WTC11 (cell line): Measurements from ENCODE around the gene SFT2D1. TPM values are rescaled to one million over a fixed set of nuclear protein-coding genes. Genes with fewer than 3 reads are reported as not detected.
A peak's percentile ranks its signal among the peaks of the same experiment; 100 is the strongest.

Source experiments
- ATAC-seq: fragments of 200-7000 bp; cut with Tn5 transposase; 2 replicates; pipeline ENCODE4 v1.10.0; 2021; ENCODE audit warnings: mild to moderate bottlenecking, moderate library complexity
- CTCF ChIA-PET: fragments of 300-600 bp; sonication (Branson Sonifier 250); formaldehyde crosslinking; loops from one replicate; lab custom pipeline; 2021; ENCODE audit warnings: antibody characterized with exemption; lab: Charles Lee
- POLR2A ChIA-PET: fragments of 350-600 bp; sonication (Branson Sonifier 250); formaldehyde crosslinking; loops from one replicate; lab custom pipeline; 2021; ENCODE audit warnings: antibody characterized with exemption; lab: Charles Lee
- DNase-seq: peaks from one replicate; pipeline ENCODE4 v3.0.0; 2021; ENCODE audit warnings: low spot score
- H3K27ac Mint-ChIP-seq: 2 replicates; pipeline ENCODE4 v1.8.0; 2021; ENCODE audit warnings: mixed read lengths
- H3K27me3 Mint-ChIP-seq: 2 replicates; pipeline ENCODE4 v1.8.0; 2021; ENCODE audit warnings: low read depth, mild to moderate bottlenecking, moderate library complexity, mixed read lengths
- H3K36me3 Mint-ChIP-seq: 2 replicates; pipeline ENCODE4 v1.8.0; 2021; ENCODE audit warnings: mixed read lengths
- H3K4me1 Mint-ChIP-seq: 2 replicates; pipeline ENCODE4 v1.8.0; 2022; ENCODE audit warnings: mixed read lengths
- H3K4me3 Mint-ChIP-seq: 2 replicates; pipeline ENCODE4 v1.8.0; 2021; ENCODE audit warnings: mild to moderate bottlenecking, moderate library complexity, mixed read lengths
- H3K9me3 Mint-ChIP-seq: 2 replicates; pipeline ENCODE4 v1.8.0; 2021; ENCODE audit warnings: mixed read lengths
- ETV6 ChIP-seq: sonication (generic); formaldehyde crosslinking; IDR thresholded peaks from 2 replicates; pipeline ENCODE4 v1.8.1; 2022; ENCODE audit warnings: mild to moderate bottlenecking, missing genetic modification reagents
- FOXK1 ChIP-seq: sonication (generic); formaldehyde crosslinking; IDR thresholded peaks from 2 replicates; pipeline ENCODE4 v1.8.0; 2022; ENCODE audit warnings: mild to moderate bottlenecking, moderate library complexity, missing genetic modification reagents
- JUN ChIP-seq: sonication (generic); formaldehyde crosslinking; IDR thresholded peaks from 2 replicates; pipeline ENCODE4 v1.8.0; 2023; ENCODE audit warnings: mild to moderate bottlenecking, missing genetic modification reagents
- NFE2L1 ChIP-seq: sonication (generic); formaldehyde crosslinking; IDR thresholded peaks from 2 replicates; pipeline ENCODE4 v1.8.1; 2023; ENCODE audit warnings: missing genetic modification reagents
- RELA ChIP-seq: sonication (generic); formaldehyde crosslinking; IDR thresholded peaks from 2 replicates; pipeline ENCODE4 v1.8.1; 2022; ENCODE audit warnings: missing genetic modification reagents, mild to moderate bottlenecking, borderline replicate concordance
- TCF7 ChIP-seq: sonication (generic); formaldehyde crosslinking; IDR thresholded peaks from 2 replicates; pipeline ENCODE4 v1.8.0; 2022; ENCODE audit warnings: mild to moderate bottlenecking, low read depth, missing genetic modification reagents, moderate library complexity
- total RNA-seq: library from RNA; stranded (reverse); gene quantifications from 3 replicates; pipeline ENCODE4 v1.2.3, GENCODE V29; 2021
- TF ChIP-seq, protein P1 (sequence below): sonication (generic); formaldehyde crosslinking; IDR thresholded peaks from 2 replicates; pipeline ENCODE4 v1.8.1; 2023; ENCODE audit warnings: mild to moderate bottlenecking, missing genetic modification reagents
- TF ChIP-seq, protein P2 (sequence below): sonication (generic); formaldehyde crosslinking; IDR thresholded peaks from 2 replicates; pipeline ENCODE4 v1.8.1; 2023; ENCODE audit warnings: mild to moderate bottlenecking, missing genetic modification reagents, moderate library complexity
- TF ChIP-seq, protein P3 (sequence below): fragments of 250-450 bp; sonication (Bioruptor Pico); IDR thresholded peaks from 2 replicates; pipeline ENCODE4 v1.9.0; 2021; ENCODE audit warnings: mild to moderate bottlenecking, borderline replicate concordance
- TF ChIP-seq, protein P4 (sequence below): sonication (generic); formaldehyde crosslinking; IDR thresholded peaks from 2 replicates; pipeline ENCODE4 v1.8.0; 2023; ENCODE audit warnings: missing genetic modification reagents, mild to moderate bottlenecking, borderline replicate concordance
- TF ChIP-seq, protein P5 (sequence below): sonication (generic); formaldehyde crosslinking; IDR thresholded peaks from 2 replicates; pipeline ENCODE4 v1.8.1; 2023; ENCODE audit warnings: mild to moderate bottlenecking, moderate library complexity, missing genetic modification reagents
- TF ChIP-seq, protein P6 (sequence below): fragments of 250-450 bp; sonication (Bioruptor Pico); IDR thresholded peaks from 2 replicates; pipeline ENCODE4 v2.1.2; 2022; ENCODE audit warnings: mild to moderate bottlenecking, moderate library complexity

Gene SFT2D1
- total RNA-seq, 1 experiment from 2014 or later, result 53.1 TPM

DNA sequence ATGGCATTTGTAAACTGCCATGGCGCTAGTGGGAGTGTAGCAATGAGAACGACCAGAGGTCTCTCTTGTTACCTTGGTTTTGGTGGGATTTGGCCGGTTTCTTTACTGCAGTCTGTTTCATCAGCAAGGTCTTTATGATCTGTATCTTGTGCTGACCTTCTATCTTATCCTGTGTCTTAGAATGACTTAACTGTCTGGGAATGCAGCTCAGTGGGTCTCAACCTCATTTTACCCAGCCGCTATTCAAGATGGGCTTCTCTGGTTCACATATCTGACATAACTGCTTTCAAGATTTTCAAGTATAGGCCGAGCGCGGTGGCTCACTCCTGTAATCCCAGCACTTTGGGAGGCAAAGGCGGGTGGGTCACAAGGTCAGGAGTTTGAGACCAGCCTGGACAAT lies 1.9 kb upstream of the SFT2D1 start:
- DNase-seq (no peak), ATAC-seq (no peak)
- Mint-ChIP-seq H3K4me1 (peaks cover 15% of the 10 kb centered on the region), H3K9me3 (peaks cover 14% of the 10 kb centered on the region), H3K27ac (no peak overlapping the region), H3K27me3 (peaks cover 3% of the 10 kb centered on the region), H3K36me3 (peaks cover 6% of the 10 kb centered on the region), H3K4me3 (peak overlapping the region; percentile 20; the same call in 1 of the 2 replicates)
- ChIA-PET POLR2A (no interaction called here), CTCF (interaction anchor here (1.2 kb wide), 1 partner anchor 37 kb away, joined by 4 read pairs; no protein-coding TSS in a partner anchor)
- TF ChIP-seq, protein P1, sequence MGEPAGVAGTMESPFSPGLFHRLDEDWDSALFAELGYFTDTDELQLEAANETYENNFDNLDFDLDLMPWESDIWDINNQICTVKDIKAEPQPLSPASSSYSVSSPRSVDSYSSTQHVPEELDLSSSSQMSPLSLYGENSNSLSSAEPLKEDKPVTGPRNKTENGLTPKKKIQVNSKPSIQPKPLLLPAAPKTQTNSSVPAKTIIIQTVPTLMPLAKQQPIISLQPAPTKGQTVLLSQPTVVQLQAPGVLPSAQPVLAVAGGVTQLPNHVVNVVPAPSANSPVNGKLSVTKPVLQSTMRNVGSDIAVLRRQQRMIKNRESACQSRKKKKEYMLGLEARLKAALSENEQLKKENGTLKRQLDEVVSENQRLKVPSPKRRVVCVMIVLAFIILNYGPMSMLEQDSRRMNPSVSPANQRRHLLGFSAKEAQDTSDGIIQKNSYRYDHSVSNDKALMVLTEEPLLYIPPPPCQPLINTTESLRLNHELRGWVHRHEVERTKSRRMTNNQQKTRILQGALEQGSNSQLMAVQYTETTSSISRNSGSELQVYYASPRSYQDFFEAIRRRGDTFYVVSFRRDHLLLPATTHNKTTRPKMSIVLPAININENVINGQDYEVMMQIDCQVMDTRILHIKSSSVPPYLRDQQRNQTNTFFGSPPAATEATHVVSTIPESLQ, result no peak
- no peak for TF ChIP-seq ETV6 (CRISPR knock-in tag)
- TF ChIP-seq, protein P2, sequence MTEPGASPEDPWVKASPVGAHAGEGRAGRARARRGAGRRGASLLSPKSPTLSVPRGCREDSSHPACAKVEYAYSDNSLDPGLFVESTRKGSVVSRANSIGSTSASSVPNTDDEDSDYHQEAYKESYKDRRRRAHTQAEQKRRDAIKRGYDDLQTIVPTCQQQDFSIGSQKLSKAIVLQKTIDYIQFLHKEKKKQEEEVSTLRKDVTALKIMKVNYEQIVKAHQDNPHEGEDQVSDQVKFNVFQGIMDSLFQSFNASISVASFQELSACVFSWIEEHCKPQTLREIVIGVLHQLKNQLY (CRISPR knock-in tag), result no peak
- TF ChIP-seq FOXK1 (CRISPR knock-in tag), result no peak
- TF ChIP-seq NFE2L1 (CRISPR knock-in tag), result no peak
- TF ChIP-seq, protein P3, sequence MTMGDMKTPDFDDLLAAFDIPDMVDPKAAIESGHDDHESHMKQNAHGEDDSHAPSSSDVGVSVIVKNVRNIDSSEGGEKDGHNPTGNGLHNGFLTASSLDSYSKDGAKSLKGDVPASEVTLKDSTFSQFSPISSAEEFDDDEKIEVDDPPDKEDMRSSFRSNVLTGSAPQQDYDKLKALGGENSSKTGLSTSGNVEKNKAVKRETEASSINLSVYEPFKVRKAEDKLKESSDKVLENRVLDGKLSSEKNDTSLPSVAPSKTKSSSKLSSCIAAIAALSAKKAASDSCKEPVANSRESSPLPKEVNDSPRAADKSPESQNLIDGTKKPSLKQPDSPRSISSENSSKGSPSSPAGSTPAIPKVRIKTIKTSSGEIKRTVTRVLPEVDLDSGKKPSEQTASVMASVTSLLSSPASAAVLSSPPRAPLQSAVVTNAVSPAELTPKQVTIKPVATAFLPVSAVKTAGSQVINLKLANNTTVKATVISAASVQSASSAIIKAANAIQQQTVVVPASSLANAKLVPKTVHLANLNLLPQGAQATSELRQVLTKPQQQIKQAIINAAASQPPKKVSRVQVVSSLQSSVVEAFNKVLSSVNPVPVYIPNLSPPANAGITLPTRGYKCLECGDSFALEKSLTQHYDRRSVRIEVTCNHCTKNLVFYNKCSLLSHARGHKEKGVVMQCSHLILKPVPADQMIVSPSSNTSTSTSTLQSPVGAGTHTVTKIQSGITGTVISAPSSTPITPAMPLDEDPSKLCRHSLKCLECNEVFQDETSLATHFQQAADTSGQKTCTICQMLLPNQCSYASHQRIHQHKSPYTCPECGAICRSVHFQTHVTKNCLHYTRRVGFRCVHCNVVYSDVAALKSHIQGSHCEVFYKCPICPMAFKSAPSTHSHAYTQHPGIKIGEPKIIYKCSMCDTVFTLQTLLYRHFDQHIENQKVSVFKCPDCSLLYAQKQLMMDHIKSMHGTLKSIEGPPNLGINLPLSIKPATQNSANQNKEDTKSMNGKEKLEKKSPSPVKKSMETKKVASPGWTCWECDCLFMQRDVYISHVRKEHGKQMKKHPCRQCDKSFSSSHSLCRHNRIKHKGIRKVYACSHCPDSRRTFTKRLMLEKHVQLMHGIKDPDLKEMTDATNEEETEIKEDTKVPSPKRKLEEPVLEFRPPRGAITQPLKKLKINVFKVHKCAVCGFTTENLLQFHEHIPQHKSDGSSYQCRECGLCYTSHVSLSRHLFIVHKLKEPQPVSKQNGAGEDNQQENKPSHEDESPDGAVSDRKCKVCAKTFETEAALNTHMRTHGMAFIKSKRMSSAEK (CRISPR knock-in tag), result no peak
- TF ChIP-seq, protein P4, sequence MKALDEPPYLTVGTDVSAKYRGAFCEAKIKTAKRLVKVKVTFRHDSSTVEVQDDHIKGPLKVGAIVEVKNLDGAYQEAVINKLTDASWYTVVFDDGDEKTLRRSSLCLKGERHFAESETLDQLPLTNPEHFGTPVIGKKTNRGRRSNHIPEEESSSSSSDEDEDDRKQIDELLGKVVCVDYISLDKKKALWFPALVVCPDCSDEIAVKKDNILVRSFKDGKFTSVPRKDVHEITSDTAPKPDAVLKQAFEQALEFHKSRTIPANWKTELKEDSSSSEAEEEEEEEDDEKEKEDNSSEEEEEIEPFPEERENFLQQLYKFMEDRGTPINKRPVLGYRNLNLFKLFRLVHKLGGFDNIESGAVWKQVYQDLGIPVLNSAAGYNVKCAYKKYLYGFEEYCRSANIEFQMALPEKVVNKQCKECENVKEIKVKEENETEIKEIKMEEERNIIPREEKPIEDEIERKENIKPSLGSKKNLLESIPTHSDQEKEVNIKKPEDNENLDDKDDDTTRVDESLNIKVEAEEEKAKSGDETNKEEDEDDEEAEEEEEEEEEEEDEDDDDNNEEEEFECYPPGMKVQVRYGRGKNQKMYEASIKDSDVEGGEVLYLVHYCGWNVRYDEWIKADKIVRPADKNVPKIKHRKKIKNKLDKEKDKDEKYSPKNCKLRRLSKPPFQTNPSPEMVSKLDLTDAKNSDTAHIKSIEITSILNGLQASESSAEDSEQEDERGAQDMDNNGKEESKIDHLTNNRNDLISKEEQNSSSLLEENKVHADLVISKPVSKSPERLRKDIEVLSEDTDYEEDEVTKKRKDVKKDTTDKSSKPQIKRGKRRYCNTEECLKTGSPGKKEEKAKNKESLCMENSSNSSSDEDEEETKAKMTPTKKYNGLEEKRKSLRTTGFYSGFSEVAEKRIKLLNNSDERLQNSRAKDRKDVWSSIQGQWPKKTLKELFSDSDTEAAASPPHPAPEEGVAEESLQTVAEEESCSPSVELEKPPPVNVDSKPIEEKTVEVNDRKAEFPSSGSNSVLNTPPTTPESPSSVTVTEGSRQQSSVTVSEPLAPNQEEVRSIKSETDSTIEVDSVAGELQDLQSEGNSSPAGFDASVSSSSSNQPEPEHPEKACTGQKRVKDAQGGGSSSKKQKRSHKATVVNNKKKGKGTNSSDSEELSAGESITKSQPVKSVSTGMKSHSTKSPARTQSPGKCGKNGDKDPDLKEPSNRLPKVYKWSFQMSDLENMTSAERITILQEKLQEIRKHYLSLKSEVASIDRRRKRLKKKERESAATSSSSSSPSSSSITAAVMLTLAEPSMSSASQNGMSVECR (CRISPR knock-in tag), result no peak
- TF ChIP-seq RELA (CRISPR knock-in tag), result no peak
- no peak for TF ChIP-seq TCF7 (CRISPR knock-in tag)
- TF ChIP-seq JUN (CRISPR knock-in tag), result no peak
- TF ChIP-seq, protein P5, sequence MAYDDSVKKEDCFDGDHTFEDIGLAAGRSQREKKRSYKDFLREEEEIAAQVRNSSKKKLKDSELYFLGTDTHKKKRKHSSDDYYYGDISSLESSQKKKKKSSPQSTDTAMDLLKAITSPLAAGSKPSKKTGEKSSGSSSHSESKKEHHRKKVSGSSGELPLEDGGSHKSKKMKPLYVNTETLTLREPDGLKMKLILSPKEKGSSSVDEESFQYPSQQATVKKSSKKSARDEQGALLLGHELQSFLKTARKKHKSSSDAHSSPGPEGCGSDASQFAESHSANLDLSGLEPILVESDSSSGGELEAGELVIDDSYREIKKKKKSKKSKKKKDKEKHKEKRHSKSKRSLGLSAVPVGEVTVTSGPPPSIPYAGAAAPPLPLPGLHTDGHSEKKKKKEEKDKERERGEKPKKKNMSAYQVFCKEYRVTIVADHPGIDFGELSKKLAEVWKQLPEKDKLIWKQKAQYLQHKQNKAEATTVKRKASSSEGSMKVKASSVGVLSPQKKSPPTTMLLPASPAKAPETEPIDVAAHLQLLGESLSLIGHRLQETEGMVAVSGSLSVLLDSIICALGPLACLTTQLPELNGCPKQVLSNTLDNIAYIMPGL (CRISPR knock-in tag), result no peak
- TF ChIP-seq, protein P6, sequence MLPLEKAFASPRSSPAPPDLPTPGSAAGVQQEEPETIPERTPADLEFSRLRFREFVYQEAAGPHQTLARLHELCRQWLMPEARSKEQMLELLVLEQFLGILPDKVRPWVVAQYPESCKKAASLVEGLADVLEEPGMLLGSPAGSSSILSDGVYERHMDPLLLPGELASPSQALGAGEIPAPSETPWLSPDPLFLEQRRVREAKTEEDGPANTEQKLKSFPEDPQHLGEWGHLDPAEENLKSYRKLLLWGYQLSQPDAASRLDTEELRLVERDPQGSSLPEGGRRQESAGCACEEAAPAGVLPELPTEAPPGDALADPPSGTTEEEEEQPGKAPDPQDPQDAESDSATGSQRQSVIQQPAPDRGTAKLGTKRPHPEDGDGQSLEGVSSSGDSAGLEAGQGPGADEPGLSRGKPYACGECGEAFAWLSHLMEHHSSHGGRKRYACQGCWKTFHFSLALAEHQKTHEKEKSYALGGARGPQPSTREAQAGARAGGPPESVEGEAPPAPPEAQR (CRISPR knock-in tag), result no peak
